HG03469 (cell line): ENCODE data around the gene FANCF.
A peak's percentile ranks its signal among the peaks of the same experiment; 100 is the strongest.
"Not testable (repeated sequence)": the region's sequence is repeated elsewhere in the genome, so short reads cannot be mapped to it uniquely, and the experiment has no call there.

Experiments
- ATAC-seq: cut with Tn5 transposase; IDR thresholded peaks from one replicate; pipeline ENCODE4 v1.9.1; 2021; ENCODE audit warnings: mild to moderate bottlenecking, moderate library complexity, moderate number of reproducible peaks; ENCODE audit not compliant: unreplicated experiment

FANCF gene

GRCh38 chr11:22625448-22626287, at the start of gene FANCF:
Gene FANCF (minus strand): TSS chr11:22625823. CDS start chr11:22625810, 13 bp downstream.
- ATAC-seq = peak; percentile 99

GRCh38 chr11:22674470-22675439, 49.1 kb upstream of the FANCF start:
- no peak for ATAC-seq

- ATAC-seq = no peak
Observed at GRCh38 chr11:22671751-22672150, 46.1 kb upstream of the FANCF start.

GRCh38 chr11:22670830-22671229, 45.2 kb upstream of the FANCF start:
- ATAC-seq = peak; percentile 44

GRCh38 chr11:22669368-22669767, 43.7 kb upstream of the FANCF start:
- ATAC-seq = no peak

GRCh38 chr11:22668005-22668796, 42.6 kb upstream of the FANCF start:
- ATAC-seq = no peak

GRCh38 chr11:22666688-22667439, 41.2 kb upstream of the FANCF start:
- no peak for ATAC-seq

- ATAC-seq = no peak
Observed at GRCh38 chr11:22666325-22666687, 40.7 kb upstream of the FANCF start, which contains the start of gene GAS2. Gene GAS2 (plus strand): TSS chr11:22666611. CDS start chr11:22674870, 8,259 bp downstream.

GRCh38 chr11:22659783-22660182, 34.2 kb upstream of the FANCF start:
- no peak for ATAC-seq

- ATAC-seq = peak; percentile 96
Observed at GRCh38 chr11:22657101-22657694, 31.6 kb upstream of the FANCF start.

- no peak for ATAC-seq
Observed at GRCh38 chr11:22656130-22656529, 30.5 kb upstream of the FANCF start.

- not testable (repeated sequence) for ATAC-seq
Observed at GRCh38 chr11:22652346-22652745, 26.7 kb upstream of the FANCF start.

GRCh38 chr11:22641559-22641958, 15.9 kb upstream of the FANCF start:
- no peak for ATAC-seq

GRCh38 chr11:22640862-22641261, 15.2 kb upstream of the FANCF start:
- no peak for ATAC-seq

- ATAC-seq = no peak
Observed at GRCh38 chr11:22635689-22636088, 10.1 kb upstream of the FANCF start.

- ATAC-seq = no peak
Observed at GRCh38 chr11:22634897-22635629, 9.4 kb upstream of the FANCF start.

- no peak for ATAC-seq
Observed at GRCh38 chr11:22633354-22633902, 7.8 kb upstream of the FANCF start.

GRCh38 chr11:22627421-22627820, 1.8 kb upstream of the FANCF start:
- ATAC-seq = no peak
